GM12874 (cell line): ENCODE data around the gene KIF26A.

ENCODE experiments used
- TF ChIP-seq, protein P1 (sequence below): IDR thresholded peaks from 2 replicates; pipeline ENCODE4 v1.5.1; 2011; ENCODE audit warnings: low read depth, mild to moderate bottlenecking, control low read depth, low read length, moderate library complexity; ENCODE audit not compliant: insufficient read depth

The KIF26A gene

DNA sequence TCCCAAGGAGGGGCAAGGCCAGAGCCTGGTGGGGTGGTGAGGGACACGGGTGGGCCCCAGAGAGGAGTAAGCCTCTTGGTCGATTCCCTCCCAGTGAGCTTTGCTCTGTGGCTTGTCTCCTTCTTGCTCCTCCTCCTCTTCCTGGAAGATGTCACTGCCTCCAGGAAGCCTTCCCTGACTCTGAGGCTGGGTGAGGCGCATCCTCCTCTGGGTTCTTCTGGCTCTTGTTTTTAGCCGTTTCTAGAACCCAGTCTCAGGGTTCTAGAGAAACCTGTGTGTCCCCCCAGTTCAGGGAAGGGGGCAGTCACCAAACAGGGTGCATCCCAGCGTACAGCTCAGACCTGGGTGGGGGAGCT, 12.6 kb downstream of the KIF26A start:
- TF ChIP-seq, protein P1, sequence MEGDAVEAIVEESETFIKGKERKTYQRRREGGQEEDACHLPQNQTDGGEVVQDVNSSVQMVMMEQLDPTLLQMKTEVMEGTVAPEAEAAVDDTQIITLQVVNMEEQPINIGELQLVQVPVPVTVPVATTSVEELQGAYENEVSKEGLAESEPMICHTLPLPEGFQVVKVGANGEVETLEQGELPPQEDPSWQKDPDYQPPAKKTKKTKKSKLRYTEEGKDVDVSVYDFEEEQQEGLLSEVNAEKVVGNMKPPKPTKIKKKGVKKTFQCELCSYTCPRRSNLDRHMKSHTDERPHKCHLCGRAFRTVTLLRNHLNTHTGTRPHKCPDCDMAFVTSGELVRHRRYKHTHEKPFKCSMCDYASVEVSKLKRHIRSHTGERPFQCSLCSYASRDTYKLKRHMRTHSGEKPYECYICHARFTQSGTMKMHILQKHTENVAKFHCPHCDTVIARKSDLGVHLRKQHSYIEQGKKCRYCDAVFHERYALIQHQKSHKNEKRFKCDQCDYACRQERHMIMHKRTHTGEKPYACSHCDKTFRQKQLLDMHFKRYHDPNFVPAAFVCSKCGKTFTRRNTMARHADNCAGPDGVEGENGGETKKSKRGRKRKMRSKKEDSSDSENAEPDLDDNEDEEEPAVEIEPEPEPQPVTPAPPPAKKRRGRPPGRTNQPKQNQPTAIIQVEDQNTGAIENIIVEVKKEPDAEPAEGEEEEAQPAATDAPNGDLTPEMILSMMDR: no peak

DNA sequence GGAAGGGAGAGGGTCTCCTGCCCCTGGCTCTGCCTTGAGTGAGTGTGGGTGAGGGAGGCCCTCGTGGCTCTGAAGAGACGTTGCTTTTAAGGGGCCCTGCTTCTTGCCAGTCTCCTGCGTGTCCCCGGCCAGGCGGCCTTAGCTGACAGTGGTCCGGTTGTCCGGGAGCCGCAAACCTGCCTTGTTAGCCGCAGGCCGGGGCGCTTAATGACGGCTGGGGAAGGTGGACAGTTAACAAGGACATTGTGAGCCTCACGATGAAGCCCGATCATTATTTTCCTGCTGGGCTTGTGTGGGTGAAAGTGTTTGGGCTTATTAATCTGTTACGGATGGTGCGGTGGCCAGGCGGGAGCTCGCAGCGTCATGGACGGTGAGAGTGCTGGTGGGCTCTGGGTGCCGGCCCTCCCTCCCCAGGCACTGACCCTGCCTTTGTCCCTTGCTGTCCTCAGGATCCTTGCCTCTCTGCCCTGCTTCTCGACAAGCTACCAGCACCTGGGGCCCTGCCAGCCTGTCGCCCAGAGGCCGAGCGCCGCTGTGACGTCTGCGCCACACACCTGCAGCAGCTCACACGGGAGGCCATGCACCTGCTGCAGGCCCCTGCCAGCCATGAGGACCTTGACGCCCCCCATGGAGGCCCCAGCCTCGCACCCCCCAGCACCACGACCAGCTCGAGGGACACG, 13.3 kb downstream of the KIF26A start:
- TF ChIP-seq, protein P1: no peak

DNA sequence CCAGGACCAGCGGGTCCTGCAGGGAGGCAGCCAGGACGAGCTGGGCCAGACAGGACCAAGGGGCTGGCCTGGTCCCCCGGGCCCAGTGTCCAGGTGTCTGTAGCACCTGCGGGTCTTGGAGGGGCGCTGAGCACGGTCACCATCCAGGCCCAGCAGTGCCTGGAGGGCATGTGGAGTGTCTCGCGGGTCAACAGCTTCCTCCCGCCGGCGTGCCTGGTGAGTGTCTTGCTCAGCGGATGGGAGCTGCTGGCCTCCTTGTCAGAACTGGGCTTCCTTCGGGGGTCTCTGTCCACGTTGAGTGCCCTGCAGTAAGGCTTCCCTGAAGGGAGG, 13.8 kb downstream of the KIF26A start:
- TF ChIP-seq, protein P1: no peak

DNA sequence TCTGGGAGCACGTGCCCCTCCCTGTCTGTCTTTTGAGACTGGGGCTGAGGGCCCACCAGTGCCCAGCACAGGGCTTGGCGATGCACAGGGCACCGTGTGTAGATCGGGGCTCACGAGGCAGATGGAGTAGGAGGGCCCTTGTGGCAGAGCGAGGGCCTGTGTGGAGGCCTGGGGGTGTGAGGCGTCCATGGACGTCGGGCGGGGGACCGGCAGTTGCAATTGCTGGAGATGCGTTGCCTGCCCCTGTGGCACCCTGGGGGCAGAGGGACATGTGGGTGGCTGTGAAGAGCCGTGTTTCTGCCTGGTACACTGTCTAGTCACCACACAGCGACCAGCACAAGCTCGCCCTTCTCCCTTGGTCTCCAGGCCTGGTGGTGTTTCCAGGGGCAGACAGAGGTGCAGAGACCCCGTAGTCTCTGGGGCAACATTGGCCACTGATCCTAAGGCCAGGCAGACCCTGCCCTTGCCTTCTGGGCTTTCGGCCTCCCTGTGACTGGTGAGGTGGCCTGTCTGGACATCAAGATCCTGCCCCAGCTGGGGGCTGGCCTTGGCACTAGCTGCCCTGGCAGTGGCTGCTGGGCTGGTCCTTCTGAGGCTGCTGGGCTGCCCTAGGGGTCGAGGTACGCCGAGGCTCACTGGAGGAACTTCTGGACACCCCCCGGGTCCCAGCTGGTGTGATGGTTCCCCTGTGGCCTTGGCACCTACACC, 14.5 kb downstream of the KIF26A start:
- TF ChIP-seq, protein P1: no peak

DNA sequence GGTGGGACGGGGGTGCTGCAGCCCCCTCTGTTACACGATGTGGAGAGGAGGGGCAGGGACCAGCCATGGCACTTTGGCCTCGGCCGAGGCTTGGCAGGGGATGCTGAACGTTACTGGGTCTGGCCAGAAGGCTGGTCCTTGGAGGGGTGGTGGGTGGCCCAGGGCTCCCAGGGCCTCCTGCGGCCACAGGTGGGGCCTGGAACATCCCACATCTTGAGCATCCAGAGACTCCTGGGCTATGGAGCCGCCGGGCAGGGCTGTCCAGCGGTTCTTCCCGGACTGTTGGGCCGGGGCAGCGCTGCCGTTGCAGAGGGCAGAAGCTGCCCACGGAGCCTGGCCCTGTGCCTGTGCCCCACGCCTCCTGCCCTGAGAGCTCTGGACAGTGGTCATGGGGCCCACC, 15.9 kb downstream of the KIF26A start:
- TF ChIP-seq, protein P1: no peak

DNA sequence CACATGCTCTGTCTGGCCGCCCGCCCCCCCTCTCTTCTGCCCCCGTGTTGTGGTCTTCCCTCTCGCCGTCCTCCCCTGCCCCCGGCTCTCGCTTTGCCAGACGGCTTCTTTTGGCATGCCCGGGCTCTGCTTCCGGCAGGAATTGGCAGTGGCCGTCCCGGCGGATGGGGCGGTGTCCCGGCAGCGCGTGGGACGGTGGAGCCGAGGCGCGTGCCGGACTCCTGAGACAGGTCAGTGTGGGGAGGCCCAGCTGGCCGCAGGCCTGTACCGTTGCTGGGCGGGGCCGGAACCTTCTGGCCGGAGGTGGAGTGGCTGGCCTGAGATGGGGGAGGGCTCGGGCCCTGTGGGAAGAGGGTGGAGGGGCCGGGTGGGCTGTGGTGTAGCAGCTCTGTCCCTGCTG, 17.1 kb downstream of the KIF26A start:
- TF ChIP-seq, protein P1: no peak

DNA sequence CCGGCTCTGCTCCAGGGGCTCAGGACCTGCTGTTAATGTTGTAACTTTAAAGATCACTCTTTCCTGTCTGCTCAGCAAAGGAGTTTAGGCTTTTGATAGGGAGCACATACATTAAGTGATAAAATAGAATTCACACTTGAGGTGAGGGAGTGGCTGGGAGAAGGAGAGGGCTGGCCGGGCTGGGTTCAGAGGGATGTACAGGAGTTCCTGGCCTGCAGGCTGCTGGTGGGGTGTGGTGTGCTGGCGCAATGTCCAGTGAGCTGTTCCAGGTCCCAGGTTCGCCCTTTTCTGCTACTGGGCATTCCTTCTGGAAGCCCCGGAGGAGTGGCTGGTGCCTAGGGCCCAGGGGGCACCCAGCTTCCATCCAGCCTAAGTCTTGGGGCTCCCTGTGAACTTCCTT, 17.8 kb downstream of the KIF26A start:
- TF ChIP-seq, protein P1: no peak
